B cell (primary cell): ENCODE results near the gene SSR2. TPM values are rescaled to one million over a fixed set of nuclear protein-coding genes. Genes with fewer than 3 reads are reported as not detected.

ENCODE experiments used
- ATAC-seq: fragments of 200-7000 bp; cut with Tn5 transposase; one replicate; pipeline ENCODE4 v1.10.0; 2021; ENCODE audit warnings: low read depth, mild to moderate bottlenecking, moderate number of reproducible peaks, moderate library complexity
- CTCF ChIA-PET: fragments of 350-600 bp; sonication (Branson Sonifier 250); formaldehyde crosslinking; loops from one replicate; lab custom pipeline; 2021; ENCODE audit warnings: antibody characterized with exemption, inconsistent platforms; lab: Charles Lee
- POLR2A ChIA-PET: fragments of 350-600 bp; sonication (Branson Sonifier 250); formaldehyde crosslinking; loops from one replicate; lab custom pipeline; 2021; ENCODE audit warnings: antibody characterized with exemption; lab: Charles Lee
- DNase-seq: peaks from one replicate; pipeline ENCODE4 v3.0.0; 2013
- H2AFZ ChIP-seq: 2 replicates; pipeline ENCODE4 v1.6.1; 2012; ENCODE audit warnings: mild to moderate bottlenecking, low read depth, low read length; ENCODE audit not compliant: insufficient read depth, poor library complexity, severe bottlenecking
- H3K27ac ChIP-seq, 2 donors: 1 replicate in 1 of 2; 2 replicates in 1 of 2; pipeline ENCODE4 v1.5.1; 2012 to 2013; ENCODE audit warnings: low read length in 2 of 2, mild to moderate bottlenecking in 2 of 2, moderate library complexity in 1 of 2
- H3K27me3 ChIP-seq, 4 experiments: fragments of 200-600 bp in 1 of 4; sonication (generic) in 1 of 4; replicated peaks in 1 of 4; 1 replicate in 2 of 4; 2 replicates in 2 of 4; pipeline versions ENCODE4 v1.6.1 to v1.7.0; 2013 to 2016; ENCODE audit warnings: low read length in 3 of 4, mild to moderate bottlenecking in 2 of 4, mixed read lengths in 1 of 4, moderate library complexity in 1 of 4; ENCODE audit not compliant: insufficient read depth in 4 of 4, control insufficient read depth in 3 of 4; ENCODE audit errors: control extremely low read depth in 1 of 4
- H3K36me3 ChIP-seq, 2 experiments: replicated peaks in 1 of 2; 1 replicate in 1 of 2; 2 replicates in 1 of 2; pipeline versions ENCODE4 v1.6.1 to v1.7.1; 2013; ENCODE audit warnings: low read length in 1 of 2; ENCODE audit not compliant: insufficient read depth in 2 of 2, control insufficient read depth in 1 of 2; ENCODE audit errors: control extremely low read depth in 1 of 2, extremely low read depth in 1 of 2
- H3K4me1 ChIP-seq, 2 donors: fragments of 200-600 bp in 1 of 2; sonication (generic) in 1 of 2; 1 replicate in 1 of 2; 2 replicates in 1 of 2; pipeline versions ENCODE4 v1.5.1 to v1.6.1; 2013 to 2017; ENCODE audit warnings: low read length in 2 of 2; ENCODE audit not compliant: control insufficient read depth in 2 of 2, insufficient read depth in 2 of 2
- H3K4me2 ChIP-seq: replicated peaks from 2 replicates; pipeline ENCODE3; 2012; ENCODE audit warnings: mild to moderate bottlenecking, low read depth, low read length; ENCODE audit not compliant: poor library complexity, severe bottlenecking
- H3K4me3 ChIP-seq, 5 experiments: fragments of 200-600 bp in 1 of 5; sonication (generic) in 1 of 5; 1 replicate in 3 of 5; 2 replicates in 2 of 5; pipeline versions ENCODE4 v1.5.1 to v1.7.0; 2011 to 2016; ENCODE audit warnings: low read length in 4 of 5, mild to moderate bottlenecking in 4 of 5, low read depth in 2 of 5, control low read depth in 1 of 5, moderate library complexity in 1 of 5; ENCODE audit not compliant: insufficient read depth in 1 of 5; ENCODE audit errors: control extremely low read depth in 1 of 5, extremely low read depth in 1 of 5
- H3K79me2 ChIP-seq: fragments of 200-600 bp; sonication (generic); one replicate; pipeline ENCODE4 v1.6.0; 2016; ENCODE audit warnings: low read length; ENCODE audit not compliant: control insufficient read depth, insufficient read depth
- H3K9ac ChIP-seq: fragments of 200-600 bp; sonication (generic); 2 replicates; pipeline ENCODE4 v1.6.1; 2017; ENCODE audit warnings: mild to moderate bottlenecking, low read length, moderate library complexity
- H3K9me3 ChIP-seq, 3 donors: one replicate each; pipeline versions ENCODE4 v1.6.1 to v1.7.1; 2013; ENCODE audit warnings: low read length in 2 of 3; ENCODE audit not compliant: control insufficient read depth in 2 of 3, insufficient read depth in 1 of 3; ENCODE audit errors: control extremely low read depth in 1 of 3
- H4K20me1 ChIP-seq: 2 replicates; pipeline ENCODE4 v1.6.0; 2012; ENCODE audit warnings: mild to moderate bottlenecking, low read length; ENCODE audit not compliant: insufficient read depth, control insufficient read depth, poor library complexity, severe bottlenecking
- H3K27ac Mint-ChIP-seq: one replicate; pipeline ENCODE4 v1.8.0; 2021; ENCODE audit warnings: mixed read lengths
- H3K27me3 Mint-ChIP-seq: one replicate; pipeline ENCODE4 v1.8.0; 2021; ENCODE audit warnings: mixed read lengths
- H3K4me1 Mint-ChIP-seq: one replicate; pipeline ENCODE4 v1.8.0; 2021; ENCODE audit warnings: mixed read lengths
- H3K4me3 Mint-ChIP-seq: one replicate; pipeline ENCODE4 v1.8.0; 2021; ENCODE audit warnings: mixed read lengths
- H3K9me3 Mint-ChIP-seq: one replicate; pipeline ENCODE4 v1.8.0; 2022; ENCODE audit warnings: mixed read lengths; ENCODE audit not compliant: insufficient read depth
- EZH2 ChIP-seq: IDR thresholded peaks from 2 replicates; pipeline ENCODE4 v1.6.1; 2012; ENCODE audit warnings: borderline replicate concordance, low read depth, mild to moderate bottlenecking, moderate library complexity, low read length; ENCODE audit not compliant: insufficient read depth, poor library complexity, severe bottlenecking
- WGBS: methylation state at CpG from one replicate; pipeline ENCODE4 v1.1.5; 2013; ENCODE audit warnings: missing lambda C conversion rate; ENCODE audit not compliant: insufficient coverage; 5-methylcytosine and 5-hydroxymethylcytosine counted together
- intact Hi-C: fragments of 100-400 bp; cut with micrococcal nuclease; formaldehyde crosslinking; loops from one replicate; pipeline ENCODE4 v1.10.0; 2022
- polyA plus RNA-seq: library from polyadenylated mRNA; depleted of rRNA; stranded (reverse); fragments of >200 nt; gene quantifications from 2 replicates; pipeline ENCODE4 v1.2.3, GENCODE V29; 2012
- total RNA-seq, 2 donors: library from RNA; stranded (reverse); fragments of 120-200 nt in 1 of 2; gene quantifications; 1 replicate in 1 of 2; 2 replicates in 1 of 2; pipeline versions ENCODE4 v1.2.3 to v1.2.4, GENCODE V29; 2013 to 2022
- TF ChIP-seq, protein P1 (sequence below): fragments of 200-600 bp; IDR thresholded peaks from one replicate; pipeline ENCODE4 v1.8.0; 2022; ENCODE audit warnings: antibody characterized with exemption, mild to moderate bottlenecking

The SSR2 gene
- total and polyA plus RNA-seq, 2 donors (not counting 1 experiment from before 2014, with no cell fraction given): 160 to 359 TPM

DNA sequence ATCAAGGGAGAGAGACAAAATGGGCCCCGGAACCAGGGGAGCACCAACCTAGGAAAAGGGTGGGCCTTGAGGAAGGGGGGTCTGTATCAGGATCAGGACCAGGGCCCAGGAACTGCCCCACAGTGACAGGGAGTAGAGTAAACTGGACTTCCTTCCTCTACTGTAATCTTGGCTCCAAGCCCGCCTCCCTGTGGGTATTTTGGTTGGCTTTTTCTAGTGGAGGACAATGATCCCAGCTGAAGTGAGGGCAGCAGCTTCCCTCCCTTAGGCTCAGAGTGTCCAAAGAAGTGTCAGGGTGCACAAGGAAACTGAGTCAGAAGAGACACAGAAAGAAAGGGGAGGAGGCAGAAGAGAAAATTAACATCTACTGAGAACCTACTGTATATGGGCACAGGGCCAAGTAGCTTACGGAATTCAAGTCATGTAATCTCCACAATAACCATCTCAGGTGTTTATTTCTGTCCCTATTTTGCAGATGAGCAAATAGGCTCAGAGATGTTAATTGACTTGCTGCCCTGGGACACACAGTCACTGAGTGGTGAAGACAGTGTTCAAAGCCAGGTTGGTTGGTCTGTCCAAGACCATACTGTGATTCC is 28.0 kb upstream of the SSR2 start:
- ATAC-seq (no peak), DNase-seq (no peak)
- Mint-ChIP-seq H3K4me3 (no peak overlapping the region), H3K9me3 (no peaks in the 10 kb centered on the region), H3K27me3 (no peaks in the 10 kb centered on the region), H3K4me1 (peaks cover 11% of the 10 kb centered on the region), H3K27ac (no peak overlapping the region)
- no peak overlapping the region for H2AFZ ChIP-seq
- no peaks in the 10 kb centered on the region for H3K79me2 ChIP-seq
- no peaks in the 10 kb centered on the region for H4K20me1 ChIP-seq
- no peak overlapping the region for H3K27ac ChIP-seq
- H3K4me3 ChIP-seq: no peak overlapping the region
- intact Hi-C loops: no loop called here
- peaks cover 0 to 15% of the 10 kb centered on the region in 2 experiments for H3K36me3 ChIP-seq
- no peaks in the 10 kb centered on the region for H3K9me3 ChIP-seq
- no peaks in the 10 kb centered on the region for H3K27me3 ChIP-seq
- ChIA-PET POLR2A (no interaction called here), CTCF (interaction anchor here (0.6 kb wide), 1 partner anchor 799 kb away, joined by 3 read pairs; no protein-coding TSS in a partner anchor)
- peaks cover 0 to 8% of the 10 kb centered on the region in 2 donors for H3K4me1 ChIP-seq
- 100% methylated on average over 1 of the region's 3 CpGs for WGBS
- no peak overlapping the region for H3K4me2 ChIP-seq
- no peak overlapping the region for H3K9ac ChIP-seq
- TF ChIP-seq, protein P1, sequence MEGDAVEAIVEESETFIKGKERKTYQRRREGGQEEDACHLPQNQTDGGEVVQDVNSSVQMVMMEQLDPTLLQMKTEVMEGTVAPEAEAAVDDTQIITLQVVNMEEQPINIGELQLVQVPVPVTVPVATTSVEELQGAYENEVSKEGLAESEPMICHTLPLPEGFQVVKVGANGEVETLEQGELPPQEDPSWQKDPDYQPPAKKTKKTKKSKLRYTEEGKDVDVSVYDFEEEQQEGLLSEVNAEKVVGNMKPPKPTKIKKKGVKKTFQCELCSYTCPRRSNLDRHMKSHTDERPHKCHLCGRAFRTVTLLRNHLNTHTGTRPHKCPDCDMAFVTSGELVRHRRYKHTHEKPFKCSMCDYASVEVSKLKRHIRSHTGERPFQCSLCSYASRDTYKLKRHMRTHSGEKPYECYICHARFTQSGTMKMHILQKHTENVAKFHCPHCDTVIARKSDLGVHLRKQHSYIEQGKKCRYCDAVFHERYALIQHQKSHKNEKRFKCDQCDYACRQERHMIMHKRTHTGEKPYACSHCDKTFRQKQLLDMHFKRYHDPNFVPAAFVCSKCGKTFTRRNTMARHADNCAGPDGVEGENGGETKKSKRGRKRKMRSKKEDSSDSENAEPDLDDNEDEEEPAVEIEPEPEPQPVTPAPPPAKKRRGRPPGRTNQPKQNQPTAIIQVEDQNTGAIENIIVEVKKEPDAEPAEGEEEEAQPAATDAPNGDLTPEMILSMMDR: no peak

DNA sequence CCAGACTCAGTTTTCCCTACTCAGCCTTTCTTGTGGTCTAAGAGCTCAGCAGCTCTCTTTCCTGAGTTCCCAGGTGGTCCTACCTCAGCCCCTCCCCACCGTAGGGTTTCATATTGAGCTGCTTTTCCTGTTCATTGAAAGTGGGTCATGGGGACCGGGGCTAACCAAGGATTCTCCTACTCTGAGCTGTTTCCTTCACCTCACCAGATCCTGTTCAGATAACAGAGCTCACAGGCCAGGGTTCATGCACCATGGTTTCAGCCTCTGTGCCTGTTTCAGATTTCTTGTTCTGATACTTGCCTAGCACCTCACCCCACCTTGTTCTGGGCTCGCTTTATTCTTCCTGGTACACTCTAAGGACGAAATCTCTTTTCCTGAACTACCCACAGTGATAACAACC is 24.3 kb upstream of the SSR2 start:
- Histone ChIP-seq H3K27me3 (no peaks in the 10 kb centered on the region), H3K9ac (no peak overlapping the region), H3K79me2 (no peaks in the 10 kb centered on the region), H4K20me1 (no peaks in the 10 kb centered on the region), H3K27ac (no peak overlapping the region), H3K4me2 (no peak overlapping the region), H3K36me3 (peaks cover 1 to 34% of the 10 kb centered on the region in 2 experiments), H3K4me3 (no peak overlapping the region), H3K9me3 (no peaks in the 10 kb centered on the region), H3K4me1 (no peaks in the 10 kb centered on the region), H2AFZ (no peak overlapping the region)
- CTCF ChIA-PET: interaction anchor here (0.6 kb wide), 1 partner anchor 101 kb away, joined by 3 read pairs; no protein-coding TSS in a partner anchor
- no peaks in the 10 kb centered on the region for H3K27me3 Mint-ChIP-seq
- TF ChIP-seq, protein P1: no peak
- TF ChIP-seq EZH2: no peak
- no peak overlapping the region for H3K27ac Mint-ChIP-seq
- ATAC-seq: no peak
- POLR2A ChIA-PET: no interaction called here
- DNase-seq: no peak
- intact Hi-C loops: no loop called here
- H3K9me3 Mint-ChIP-seq: no peaks in the 10 kb centered on the region
- H3K4me3 Mint-ChIP-seq: no peak overlapping the region
- 100% methylated on average over 2 of the region's 4 CpGs for WGBS
- no peaks in the 10 kb centered on the region for H3K4me1 Mint-ChIP-seq
